ENCODE data around the gene AGL.
A peak's percentile ranks its signal among the peaks of the same experiment; 100 is the strongest.
"Not testable (repeated sequence)": the region's sequence is repeated elsewhere in the genome, so short reads cannot be mapped to it uniquely, and the experiment has no call there.

The AGL gene

GRCh38 chr1:99849744-99850458 is at the start of gene AGL:
Gene AGL, plus strand, starts transcription at chr1:99850361. Its CDS starts 682 bp downstream, at chr1:99851043.
- DNase-seq (ENCODE audit: low spot score): peak; percentile 82

- no peak for DNase-seq (ENCODE audit: low spot score)
Observed at GRCh38 chr1:99801584-99801983, 48.6 kb upstream of the AGL start.

- DNase-seq (ENCODE audit: low spot score): no peak
Observed at GRCh38 chr1:99806882-99807281, 43.3 kb upstream of the AGL start.

- DNase-seq (ENCODE audit: low spot score): peak; percentile 85
Observed at GRCh38 chr1:99808391-99809115, 41.6 kb upstream of the AGL start.

GRCh38 chr1:99811075-99811474 is 39.1 kb upstream of the AGL start:
- DNase-seq (ENCODE audit: low spot score): no peak

GRCh38 chr1:99811747-99812146 is 38.4 kb upstream of the AGL start:
- no peak for DNase-seq (ENCODE audit: low spot score)

GRCh38 chr1:99814373-99814900 is 35.7 kb upstream of the AGL start:
- DNase-seq (ENCODE audit: low spot score): no peak

- no peak for DNase-seq (ENCODE audit: low spot score)
Observed at GRCh38 chr1:99816656-99817055, 33.5 kb upstream of the AGL start.

GRCh38 chr1:99818063-99818699 is 32.0 kb upstream of the AGL start:
- DNase-seq (ENCODE audit: low spot score): no peak

GRCh38 chr1:99820546-99820945 is 29.6 kb upstream of the AGL start:
- no peak for DNase-seq (ENCODE audit: low spot score)

GRCh38 chr1:99825098-99825497 is 25.1 kb upstream of the AGL start:
- DNase-seq (ENCODE audit: low spot score): no peak

- DNase-seq (ENCODE audit: low spot score): no peak
Observed at GRCh38 chr1:99825702-99826101, 24.5 kb upstream of the AGL start.

GRCh38 chr1:99827970-99828369 is 22.2 kb upstream of the AGL start:
- DNase-seq (ENCODE audit: low spot score): no peak

GRCh38 chr1:99829269-99829668 is 20.9 kb upstream of the AGL start:
- no peak for DNase-seq (ENCODE audit: low spot score)

GRCh38 chr1:99833911-99834310 is 16.2 kb upstream of the AGL start:
- DNase-seq (ENCODE audit: low spot score): not testable (repeated sequence)

GRCh38 chr1:99836171-99837103 is 13.7 kb upstream of the AGL start:
- DNase-seq (ENCODE audit: low spot score): not testable (repeated sequence)

- not testable (repeated sequence) for DNase-seq (ENCODE audit: low spot score)
Observed at GRCh38 chr1:99840353-99840752, 9.8 kb upstream of the AGL start.

GRCh38 chr1:99843760-99844159 is 6.4 kb upstream of the AGL start:
- no peak for DNase-seq (ENCODE audit: low spot score)

GRCh38 chr1:99845201-99845600 is 5.0 kb upstream of the AGL start:
- not testable (repeated sequence) for DNase-seq (ENCODE audit: low spot score)

GRCh38 chr1:99849413-99849743 is 783 bp upstream of the AGL start:
- peak; percentile 41 for DNase-seq (ENCODE audit: low spot score)

- DNase-seq (ENCODE audit: low spot score): peak; percentile 2
Observed at GRCh38 chr1:99850459-99851291, 514 bp downstream of the AGL start.
